CD8-positive, alpha-beta memory T cell (primary cell): ENCODE results near the gene ZNF862. TPM values are rescaled to one million over a fixed set of nuclear protein-coding genes. Genes with fewer than 3 reads are reported as not detected.

Experiments
- CTCF ChIA-PET: fragments of 350-600 bp; sonication (Branson Sonifier 250); formaldehyde crosslinking; loops from one replicate; lab custom pipeline; 2021; ENCODE audit warnings: antibody characterized with exemption; lab: Charles Lee
- POLR2A ChIA-PET: fragments of 350-600 bp; sonication (Branson Sonifier 250); formaldehyde crosslinking; loops from one replicate; lab custom pipeline; 2021; ENCODE audit warnings: antibody characterized with exemption; lab: Charles Lee
- DNase-seq, 5 donors: peaks; one replicate each; pipeline versions ENCODE4 v3.0.0 to v3.0.0-alpha.2; 2020 to 2022; ENCODE audit warnings: mixed read lengths in 1 of 5
- H3K27ac ChIP-seq: one replicate; pipeline ENCODE4 v1.7.0; 2013; ENCODE audit warnings: low read depth, mild to moderate bottlenecking, low read length, moderate library complexity
- H3K27me3 ChIP-seq: 2 replicates; pipeline ENCODE4 v1.7.0; 2013; ENCODE audit warnings: low read length, mild to moderate bottlenecking; ENCODE audit not compliant: insufficient read depth, poor library complexity, severe bottlenecking
- H3K36me3 ChIP-seq: 2 replicates; pipeline ENCODE4 v1.7.0; 2013; ENCODE audit warnings: mild to moderate bottlenecking, low read length, moderate library complexity; ENCODE audit not compliant: insufficient read depth
- H3K4me1 ChIP-seq: 2 replicates; pipeline ENCODE4 v1.7.0; 2013; ENCODE audit warnings: mild to moderate bottlenecking, low read length, moderate library complexity; ENCODE audit not compliant: insufficient read depth
- H3K4me3 ChIP-seq: 2 replicates; pipeline ENCODE4 v1.7.0; 2013; ENCODE audit warnings: mild to moderate bottlenecking, low read length
- H3K9me3 ChIP-seq: 2 replicates; pipeline ENCODE4 v1.7.0; 2013; ENCODE audit warnings: mild to moderate bottlenecking, low read length
- H3K27ac Mint-ChIP-seq, 8 donors: one replicate each; pipeline ENCODE4 v1.8.0; 2020 to 2021; ENCODE audit warnings: mixed read lengths in 8 of 8, mild to moderate bottlenecking in 6 of 8, inconsistent platforms in 3 of 8, moderate library complexity in 3 of 8
- H3K27me3 Mint-ChIP-seq, 2 donors: one replicate each; pipeline ENCODE4 v1.8.0; 2020 to 2021; ENCODE audit warnings: mixed read lengths in 2 of 2, mild to moderate bottlenecking in 1 of 2, moderate library complexity in 1 of 2
- H3K36me3 Mint-ChIP-seq, 3 donors: one replicate each; pipeline ENCODE4 v1.8.0; 2020 to 2021; ENCODE audit warnings: mixed read lengths in 3 of 3, inconsistent platforms in 1 of 3, mild to moderate bottlenecking in 1 of 3
- H3K4me1 Mint-ChIP-seq, 3 donors: one replicate each; pipeline ENCODE4 v1.8.0; 2020 to 2021; ENCODE audit warnings: mixed read lengths in 3 of 3, inconsistent platforms in 1 of 3, mild to moderate bottlenecking in 1 of 3
- H3K4me3 Mint-ChIP-seq, 7 donors: one replicate each; pipeline ENCODE4 v1.8.0; 2020 to 2021; ENCODE audit warnings: mixed read lengths in 7 of 7, mild to moderate bottlenecking in 6 of 7, moderate library complexity in 4 of 7, inconsistent platforms in 2 of 7
- H3K9me3 Mint-ChIP-seq, 5 donors: one replicate each; pipeline ENCODE4 v1.8.0; 2020 to 2022; ENCODE audit warnings: mixed read lengths in 5 of 5, mild to moderate bottlenecking in 3 of 5, moderate library complexity in 2 of 5, inconsistent platforms in 1 of 5
- polyA plus RNA-seq: library from polyadenylated mRNA; unstranded; fragments of 300-500 nt; fragmentation: Illumina TruSeq; gene quantifications from one replicate; pipeline ENCODE4 v1.2.3, GENCODE V29; 2021
- total RNA-seq, 2 experiments: library from RNA; stranded (reverse); gene quantifications; one replicate each; pipeline ENCODE4 v1.2.3, GENCODE V29; 2021

The ZNF862 gene
- total and polyA plus RNA-seq, 3 experiments from 2014 or later, result 6.8 to 13.2 (median 12.3) TPM

GRCh38 chr7:149846021-149846420, 7.8 kb downstream of the ZNF862 start:
- H3K27me3 Mint-ChIP-seq, result no peaks in the 10 kb centered on the region
- no peaks in the 10 kb centered on the region for H3K9me3 ChIP-seq
- ChIA-PET POLR2A (no interaction called here), CTCF (interaction anchor here (0.8 kb wide), 1 partner anchor 39 kb away, joined by 3 read pairs; no protein-coding TSS in a partner anchor)
- no peak for DNase-seq
- peaks cover 4% of the 10 kb centered on the region for H3K36me3 ChIP-seq
- no peaks in the 10 kb centered on the region for H3K9me3 Mint-ChIP-seq
- peak overlapping the region in 1 of 8 donors; percentile 61 for H3K27ac Mint-ChIP-seq
- H3K27ac ChIP-seq, result no peak overlapping the region
- H3K4me1 Mint-ChIP-seq, result peaks cover 7 to 27% (median 22%) of the 10 kb centered on the region in 3 donors
- peaks cover 3% of the 10 kb centered on the region for H3K4me1 ChIP-seq
- H3K36me3 Mint-ChIP-seq, result peaks cover 0 to 59% (median 11%) of the 10 kb centered on the region in 3 donors
- H3K4me3 ChIP-seq, result no peak overlapping the region
- no peaks in the 10 kb centered on the region for H3K27me3 ChIP-seq
- no peak overlapping the region for H3K4me3 Mint-ChIP-seq

- peaks cover 0 to 60% (median 11%) of the 10 kb centered on the region in 3 donors for H3K36me3 Mint-ChIP-seq
- ChIA-PET CTCF (interaction anchor here (0.8 kb wide), 1 partner anchor 39 kb away, joined by 3 read pairs; no protein-coding TSS in a partner anchor), POLR2A (no interaction called here)
- peaks cover 4 to 21% (median 17%) of the 10 kb centered on the region in 3 donors for H3K4me1 Mint-ChIP-seq
- no peaks in the 10 kb centered on the region for H3K27me3 ChIP-seq
- no peaks in the 10 kb centered on the region for H3K27me3 Mint-ChIP-seq
- no peaks in the 10 kb centered on the region for H3K9me3 Mint-ChIP-seq
- H3K36me3 ChIP-seq, result peaks cover 4% of the 10 kb centered on the region
- peak in 1 of 5 donors; percentile 25 for DNase-seq
- H3K4me3 Mint-ChIP-seq, result no peak overlapping the region
- no peak overlapping the region for H3K4me3 ChIP-seq
- H3K27ac Mint-ChIP-seq, result no peak overlapping the region
- peaks cover 3% of the 10 kb centered on the region for H3K4me1 ChIP-seq
- H3K27ac ChIP-seq, result no peak overlapping the region
- H3K9me3 ChIP-seq, result no peaks in the 10 kb centered on the region
Measured at GRCh38 chr7:149846436-149847046, 8.4 kb downstream of the ZNF862 start.

GRCh38 chr7:149849174-149849573, 11.0 kb downstream of the ZNF862 start:
- Histone ChIP-seq H3K9me3 (no peaks in the 10 kb centered on the region), H3K4me3 (no peak overlapping the region), H3K36me3 (peaks cover 4% of the 10 kb centered on the region), H3K27me3 (no peaks in the 10 kb centered on the region), H3K4me1 (peaks cover 6% of the 10 kb centered on the region), H3K27ac (no peak overlapping the region)
- H3K4me3 Mint-ChIP-seq, result no peak overlapping the region
- H3K27ac Mint-ChIP-seq, result no peak overlapping the region
- peaks cover under 1 to 12% (median 6%) of the 10 kb centered on the region in 3 donors for H3K4me1 Mint-ChIP-seq
- peaks cover 3 to 74% (median 14%) of the 10 kb centered on the region in 3 donors for H3K36me3 Mint-ChIP-seq
- DNase-seq, result peak in 1 of 5 donors; percentile 7
- ChIA-PET POLR2A (no interaction called here), CTCF (interaction anchor here (1.6 to 2.4 kb wide), 2 partner anchors 10 to 34 kb away, joined by 3 to 10 read pairs; partner anchors contain the start of gene ZNF862)
- H3K27me3 Mint-ChIP-seq, result no peaks in the 10 kb centered on the region
- no peaks in the 10 kb centered on the region for H3K9me3 Mint-ChIP-seq

GRCh38 chr7:149850007-149850594, 11.9 kb downstream of the ZNF862 start:
- Histone ChIP-seq H3K4me3 (no peak overlapping the region), H3K36me3 (peaks cover 4% of the 10 kb centered on the region), H3K4me1 (peaks cover 16% of the 10 kb centered on the region), H3K9me3 (no peaks in the 10 kb centered on the region), H3K27me3 (no peaks in the 10 kb centered on the region), H3K27ac (no peak overlapping the region)
- CTCF ChIA-PET, result interaction anchor here (2.4 kb wide), 1 partner anchor 11 kb away, joined by 10 read pairs; the partner anchor contains the start of gene ZNF862
- H3K36me3 Mint-ChIP-seq, result peaks cover 3 to 69% (median 13%) of the 10 kb centered on the region in 3 donors
- POLR2A ChIA-PET, result no interaction called here
- no peaks in the 10 kb centered on the region for H3K27me3 Mint-ChIP-seq
- peak in 1 of 5 donors; percentile 29 for DNase-seq
- H3K4me1 Mint-ChIP-seq, result peaks cover 7 to 19% (median 9%) of the 10 kb centered on the region in 3 donors
- H3K4me3 Mint-ChIP-seq, result no peak overlapping the region
- H3K27ac Mint-ChIP-seq, result no peak overlapping the region
- no peaks in the 10 kb centered on the region for H3K9me3 Mint-ChIP-seq

GRCh38 chr7:149850716-149851115, 12.5 kb downstream of the ZNF862 start:
- ChIA-PET POLR2A (no interaction called here), CTCF (no interaction called here)
- no peak for DNase-seq
- Histone ChIP-seq H3K27ac (no peak overlapping the region), H3K4me3 (no peak overlapping the region), H3K27me3 (no peaks in the 10 kb centered on the region), H3K36me3 (peaks cover 4% of the 10 kb centered on the region), H3K4me1 (peaks cover 22% of the 10 kb centered on the region), H3K9me3 (no peaks in the 10 kb centered on the region)
- H3K27ac Mint-ChIP-seq, result peak overlapping the region in 2 of 8 donors; percentile 12 to 47
- peaks cover 3 to 65% (median 10%) of the 10 kb centered on the region in 3 donors for H3K36me3 Mint-ChIP-seq
- no peaks in the 10 kb centered on the region for H3K27me3 Mint-ChIP-seq
- no peak overlapping the region for H3K4me3 Mint-ChIP-seq
- peaks cover 10 to 22% (median 14%) of the 10 kb centered on the region in 3 donors for H3K4me1 Mint-ChIP-seq
- no peaks in the 10 kb centered on the region for H3K9me3 Mint-ChIP-seq

- H3K27me3 Mint-ChIP-seq, result no peaks in the 10 kb centered on the region
- Histone ChIP-seq H3K9me3 (no peaks in the 10 kb centered on the region), H3K27ac (no peak overlapping the region), H3K27me3 (no peaks in the 10 kb centered on the region), H3K4me3 (no peak overlapping the region), H3K36me3 (no peaks in the 10 kb centered on the region), H3K4me1 (peaks cover 29% of the 10 kb centered on the region)
- no peak overlapping the region for H3K4me3 Mint-ChIP-seq
- peaks cover 3 to 63% (median 5%) of the 10 kb centered on the region in 3 donors for H3K36me3 Mint-ChIP-seq
- ChIA-PET POLR2A (no interaction called here), CTCF (no interaction called here)
- H3K27ac Mint-ChIP-seq, result no peak overlapping the region
- H3K9me3 Mint-ChIP-seq, result no peaks in the 10 kb centered on the region
- DNase-seq, result peak in 1 of 5 donors; percentile 15
- H3K4me1 Mint-ChIP-seq, result peaks cover 18 to 24% (median 21%) of the 10 kb centered on the region in 3 donors
Measured at GRCh38 chr7:149851449-149851848, 13.3 kb downstream of the ZNF862 start.

- Mint-ChIP-seq H3K4me3 (no peak overlapping the region), H3K27ac (no peak overlapping the region), H3K4me1 (peaks cover 29 to 40% (median 32%) of the 10 kb centered on the region in 3 donors), H3K36me3 (peaks cover 3 to 53% (median 7%) of the 10 kb centered on the region in 3 donors), H3K9me3 (no peaks in the 10 kb centered on the region), H3K27me3 (peaks cover 0 to 1% of the 10 kb centered on the region in 2 donors)
- DNase-seq, result no peak
- ChIA-PET POLR2A (no interaction called here), CTCF (no interaction called here)
- no peaks in the 10 kb centered on the region for H3K27me3 ChIP-seq
- H3K36me3 ChIP-seq, result no peaks in the 10 kb centered on the region
- no peaks in the 10 kb centered on the region for H3K9me3 ChIP-seq
- H3K4me3 ChIP-seq, result no peak overlapping the region
- peaks cover 42% of the 10 kb centered on the region for H3K4me1 ChIP-seq
- no peak overlapping the region for H3K27ac ChIP-seq
Measured at GRCh38 chr7:149853157-149853556, 15.0 kb downstream of the ZNF862 start.
